Astrocyte of the spinal cord (primary cell): ENCODE results near the gene BRSK1.

ENCODE experiments used
- DNase-seq: peaks from one replicate; pipeline ENCODE4 v3.0.0; 2011; ENCODE audit warnings: low read depth, low spot score
- H3K4me3 ChIP-seq: 2 replicates; pipeline ENCODE4 v1.5.1; 2011; ENCODE audit warnings: low read depth, mild to moderate bottlenecking, low read length, moderate library complexity
- CTCF ChIP-seq: IDR thresholded peaks from 2 replicates; pipeline ENCODE4 v1.5.1; 2012; ENCODE audit warnings: low read depth, mild to moderate bottlenecking, low read length, inconsistent platforms
- in situ Hi-C: cut with HindIII; loops from 2 replicates; pipeline ENCODE4 v1.10.0; 2017; ENCODE audit warnings: low sequenced_read_pairs

The BRSK1 gene

GRCh38 chr19:55248704-55249103 lies 35.1 kb upstream of the BRSK1 start:
- TF ChIP-seq CTCF, result no peak
- H3K4me3 ChIP-seq, result no peak overlapping the region
- in situ Hi-C loops, result no loop called here
- no peak for DNase-seq

DNA sequence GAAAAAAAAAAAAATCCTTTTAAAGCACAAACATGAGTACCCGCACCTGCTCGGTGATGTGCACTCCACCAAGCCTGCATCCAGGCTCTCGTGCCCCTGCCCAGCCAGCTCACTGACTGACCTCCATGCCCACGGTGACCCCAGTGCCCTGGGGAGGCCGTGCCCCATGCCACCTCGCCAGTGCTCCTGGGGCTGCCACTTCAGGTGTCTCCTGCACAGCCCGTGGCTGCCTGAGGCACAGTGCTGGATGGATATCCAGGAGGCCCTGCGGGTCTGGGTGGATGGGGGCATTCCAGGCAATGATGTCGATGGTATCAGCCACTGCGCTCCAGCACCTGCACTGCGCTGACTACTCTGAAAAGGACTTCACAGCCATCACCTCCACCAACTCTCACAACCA lies 34.0 kb upstream of the BRSK1 start:
- no peak for DNase-seq
- H3K4me3 ChIP-seq, result no peak overlapping the region
- TF ChIP-seq CTCF, result no peak
- in situ Hi-C loops, result no loop called here

GRCh38 chr19:55250262-55251036 lies 33.3 kb upstream of the BRSK1 start:
- TF ChIP-seq CTCF, result no peak
- no peak for DNase-seq
- no peak overlapping the region for H3K4me3 ChIP-seq
- in situ Hi-C loops, result no loop called here

DNA sequence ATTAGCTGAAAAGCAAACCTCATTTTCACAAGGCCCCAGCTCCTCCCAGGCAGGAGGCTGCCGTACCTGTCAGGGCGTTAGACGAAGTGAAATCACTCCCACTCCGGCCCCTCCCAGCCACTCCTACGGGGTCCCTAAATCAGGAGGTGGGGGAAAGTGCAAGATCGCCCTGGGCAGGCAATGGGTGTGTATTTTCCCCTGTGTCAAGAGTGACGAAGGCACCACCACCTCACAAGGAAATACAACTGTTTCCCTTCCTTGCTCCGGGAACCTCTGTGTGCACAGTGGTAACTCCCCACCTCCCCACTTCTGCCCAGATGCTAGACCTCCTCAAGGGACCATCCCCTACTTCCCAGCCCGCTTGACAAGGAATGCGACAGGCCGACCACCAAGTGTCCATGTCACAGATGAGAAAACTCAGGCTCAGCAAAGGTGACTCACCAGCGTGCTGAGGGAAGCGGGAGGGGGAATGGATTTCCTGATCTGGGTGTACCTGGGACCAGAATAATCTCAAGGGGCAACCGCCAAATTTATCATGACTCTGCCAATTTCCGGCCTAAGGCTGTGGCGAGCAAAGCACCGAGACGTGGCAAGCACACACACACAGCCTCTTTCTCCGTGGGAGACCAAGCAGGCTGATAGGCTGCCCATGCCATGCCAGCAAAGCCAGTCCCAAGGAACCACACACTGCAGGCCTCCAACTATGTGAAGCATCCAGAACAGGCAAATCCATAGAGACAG lies 32.3 kb upstream of the BRSK1 start:
- TF ChIP-seq CTCF, result no peak
- in situ Hi-C loops, result no loop called here
- DNase-seq, result peak; percentile 14
- no peak overlapping the region for H3K4me3 ChIP-seq

GRCh38 chr19:55252760-55253663 lies 30.8 kb upstream of the BRSK1 start:
- no peak for DNase-seq
- no peak overlapping the region for H3K4me3 ChIP-seq
- in situ Hi-C loops, result no loop called here
- TF ChIP-seq CTCF, result no peak

GRCh38 chr19:55253842-55254624 lies 29.8 kb upstream of the BRSK1 start:
- no peak for DNase-seq
- in situ Hi-C loops, result no loop called here
- no peak overlapping the region for H3K4me3 ChIP-seq
- no peak for TF ChIP-seq CTCF
